Body of pancreas (tissue), 4 donors: Measurements from ENCODE around the gene RNF130.

Source experiments
- CTCF ChIP-seq, 7 experiments: fragments of 450-650 bp in 4 of 7; fragments of 200-600 bp in 3 of 7; sonication (generic) in 3 of 7; IDR thresholded peaks; one replicate each; pipeline ENCODE4 v1.5.1; 2016 to 2019; ENCODE audit warnings: antibody characterized with exemption in 7 of 7
- POLR2A ChIP-seq, 3 donors: fragments of 450-650 bp; IDR thresholded peaks; one replicate each; pipeline ENCODE4 v1.6.1; 2016; ENCODE audit warnings: antibody characterized with exemption in 3 of 3, mild to moderate bottlenecking in 2 of 3

GRCh38 chr5:180093241-180093640 lies 21.7 kb upstream of the RNF130 start:
- TF ChIP-seq CTCF (IDR thresholded peaks at IDR 0.05) (no peak), POLR2A (IDR thresholded peaks at IDR 0.05) (no peak)
